Measurements from ENCODE around the gene TKT. TPM values are rescaled to one million over a fixed set of nuclear protein-coding genes. Genes with fewer than 3 reads are reported as not detected.

TKT gene
- total and polyA plus RNA-seq, 8 donors: 84.9 to 385 (median 140) TPM

DNA sequence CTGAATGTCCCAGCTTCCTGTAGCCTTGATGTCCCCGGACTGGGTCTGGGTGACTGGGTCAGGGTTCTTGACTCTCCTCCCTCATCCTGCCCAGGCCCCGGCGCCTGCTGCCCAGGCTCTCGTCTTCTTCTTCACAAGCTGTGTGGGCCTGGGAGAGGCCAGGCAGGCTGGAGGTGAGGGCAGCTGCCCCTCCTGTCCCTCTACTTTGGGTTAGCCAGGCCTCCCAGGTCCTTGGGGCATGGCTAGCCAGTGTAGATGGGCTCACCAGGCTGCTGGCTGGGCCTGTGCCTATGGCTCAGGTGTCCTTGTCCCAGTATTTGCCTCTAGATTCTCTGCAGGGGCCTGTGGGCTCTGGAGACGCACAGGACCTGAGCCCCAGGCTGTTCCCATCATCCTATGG is 31.8 kb downstream of the TKT start:
- Histone ChIP-seq H3K4me3 (no peak overlapping the region), H3K4me1 (peaks cover 0 to 5% (median 0%) of the 10 kb centered on the region in 4 donors), H3K27ac (no peak overlapping the region), H3K27me3 (no peaks in the 10 kb centered on the region), H3K36me3 (peaks cover 57 to 71% (median 67%) of the 10 kb centered on the region in 4 donors), H3K9me3 (no peaks in the 10 kb centered on the region)
- DNase-seq: no peak
- intact Hi-C loops (cut with DNase I; ENCODE audit: low total_unique reads): no loop called here
- 84 to 100% (median 88%) methylated on average over 3 to 5 of the region's 5 CpGs for WGBS, 5 donors
- TF ChIP-seq EP300 (IDR thresholded peaks at IDR 0.05) (no peak), POLR2A (IDR thresholded peaks at IDR 0.05) (no peak), POLR2AphosphoS5 (IDR thresholded peaks at IDR 0.05) (no peak)
- TF ChIP-seq, protein P1, sequence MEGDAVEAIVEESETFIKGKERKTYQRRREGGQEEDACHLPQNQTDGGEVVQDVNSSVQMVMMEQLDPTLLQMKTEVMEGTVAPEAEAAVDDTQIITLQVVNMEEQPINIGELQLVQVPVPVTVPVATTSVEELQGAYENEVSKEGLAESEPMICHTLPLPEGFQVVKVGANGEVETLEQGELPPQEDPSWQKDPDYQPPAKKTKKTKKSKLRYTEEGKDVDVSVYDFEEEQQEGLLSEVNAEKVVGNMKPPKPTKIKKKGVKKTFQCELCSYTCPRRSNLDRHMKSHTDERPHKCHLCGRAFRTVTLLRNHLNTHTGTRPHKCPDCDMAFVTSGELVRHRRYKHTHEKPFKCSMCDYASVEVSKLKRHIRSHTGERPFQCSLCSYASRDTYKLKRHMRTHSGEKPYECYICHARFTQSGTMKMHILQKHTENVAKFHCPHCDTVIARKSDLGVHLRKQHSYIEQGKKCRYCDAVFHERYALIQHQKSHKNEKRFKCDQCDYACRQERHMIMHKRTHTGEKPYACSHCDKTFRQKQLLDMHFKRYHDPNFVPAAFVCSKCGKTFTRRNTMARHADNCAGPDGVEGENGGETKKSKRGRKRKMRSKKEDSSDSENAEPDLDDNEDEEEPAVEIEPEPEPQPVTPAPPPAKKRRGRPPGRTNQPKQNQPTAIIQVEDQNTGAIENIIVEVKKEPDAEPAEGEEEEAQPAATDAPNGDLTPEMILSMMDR (IDR thresholded peaks at IDR 0.05): no peak

GRCh38 chr3:53223541-53223966 is 32.3 kb downstream of the TKT start:
- intact Hi-C loops (cut with DNase I; ENCODE audit: low total_unique reads): no loop called here
- TF ChIP-seq POLR2AphosphoS5 (IDR thresholded peaks at IDR 0.05) (no peak), POLR2A (IDR thresholded peaks at IDR 0.05) (no peak), EP300 (IDR thresholded peaks at IDR 0.05) (no peak)
- no peaks in the 10 kb centered on the region for H3K9me3 ChIP-seq
- H3K27me3 ChIP-seq: no peaks in the 10 kb centered on the region
- no peak overlapping the region for H3K4me3 ChIP-seq
- no peak overlapping the region for H3K27ac ChIP-seq
- peaks cover 52 to 66% (median 62%) of the 10 kb centered on the region in 4 donors for H3K36me3 ChIP-seq
- H3K4me1 ChIP-seq: peaks cover 0 to 5% (median 0%) of the 10 kb centered on the region in 4 donors
- 86 to 94% (median 89%) methylated on average over 7 to 9 of the region's 9 CpGs for WGBS, 5 donors
- no peak for DNase-seq

GRCh38 chr3:53223025-53223424 is 32.8 kb downstream of the TKT start:
- no peaks in the 10 kb centered on the region for H3K9me3 ChIP-seq
- H3K36me3 ChIP-seq: peaks cover 47 to 61% (median 57%) of the 10 kb centered on the region in 4 donors
- DNase-seq: no peak
- peaks cover 0 to 5% (median 0%) of the 10 kb centered on the region in 4 donors for H3K4me1 ChIP-seq
- no peak overlapping the region for H3K4me3 ChIP-seq
- no peaks in the 10 kb centered on the region for H3K27me3 ChIP-seq
- TF ChIP-seq, protein P1 (IDR thresholded peaks at IDR 0.05): no peak
- TF ChIP-seq EP300 (IDR thresholded peaks at IDR 0.05) (no peak), POLR2AphosphoS5 (IDR thresholded peaks at IDR 0.05) (no peak), POLR2A (IDR thresholded peaks at IDR 0.05) (no peak)
- no peak overlapping the region for H3K27ac ChIP-seq
- intact Hi-C loops (cut with DNase I; ENCODE audit: low total_unique reads): no loop called here
- WGBS, 5 donors: 62 to 79% (median 76%) methylated on average over 7 of the region's 7 CpGs

DNA sequence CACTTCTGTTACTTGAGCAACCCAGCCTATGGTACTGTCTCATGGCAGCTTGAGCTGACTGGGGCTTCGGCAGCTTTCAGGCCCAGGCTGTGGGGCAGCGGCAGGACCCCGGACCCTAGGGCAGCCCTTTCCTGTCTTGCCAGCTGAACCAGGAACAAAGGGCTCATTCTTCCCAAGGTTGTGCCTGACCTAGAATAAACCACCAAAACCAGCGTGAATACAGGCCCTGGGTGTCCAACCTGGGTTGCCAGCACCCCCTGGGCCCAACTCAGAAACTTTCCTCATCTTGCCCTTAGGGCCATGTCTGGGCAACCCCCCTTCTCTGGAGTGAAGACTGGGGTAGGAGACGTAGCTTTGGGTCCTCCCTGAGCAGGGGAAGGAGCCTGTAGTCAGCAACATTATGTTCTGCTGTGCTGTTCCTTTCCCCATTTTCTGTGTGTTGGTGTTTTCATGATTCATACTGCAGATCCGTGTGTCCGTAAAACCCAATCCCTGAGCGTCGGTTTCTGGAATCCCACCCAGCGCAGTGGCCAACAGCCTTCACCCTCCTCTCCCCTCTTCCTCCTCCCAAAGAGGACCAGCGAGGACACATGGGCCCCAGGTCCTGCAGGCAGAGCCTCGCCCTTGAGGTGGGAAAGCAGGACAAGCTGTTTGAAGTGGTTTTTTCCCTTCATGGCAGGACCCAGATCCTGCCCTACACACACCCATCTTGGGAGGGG is 33.5 kb downstream of the TKT start:
- no peaks in the 10 kb centered on the region for H3K27me3 ChIP-seq
- H3K9me3 ChIP-seq: no peaks in the 10 kb centered on the region
- intact Hi-C loops (cut with DNase I; ENCODE audit: low total_unique reads): no loop called here
- DNase-seq: no peak
- H3K36me3 ChIP-seq: peaks cover 40 to 54% (median 50%) of the 10 kb centered on the region in 4 donors
- WGBS, 5 donors: 84 to 89% (median 85%) methylated on average over 12 of the region's 12 CpGs
- peaks cover 0 to 5% (median 0%) of the 10 kb centered on the region in 4 donors for H3K4me1 ChIP-seq
- no peak for TF ChIP-seq POLR2AphosphoS5 (IDR thresholded peaks at IDR 0.05)
- no peak overlapping the region for H3K27ac ChIP-seq
- no peak overlapping the region for H3K4me3 ChIP-seq

DNA sequence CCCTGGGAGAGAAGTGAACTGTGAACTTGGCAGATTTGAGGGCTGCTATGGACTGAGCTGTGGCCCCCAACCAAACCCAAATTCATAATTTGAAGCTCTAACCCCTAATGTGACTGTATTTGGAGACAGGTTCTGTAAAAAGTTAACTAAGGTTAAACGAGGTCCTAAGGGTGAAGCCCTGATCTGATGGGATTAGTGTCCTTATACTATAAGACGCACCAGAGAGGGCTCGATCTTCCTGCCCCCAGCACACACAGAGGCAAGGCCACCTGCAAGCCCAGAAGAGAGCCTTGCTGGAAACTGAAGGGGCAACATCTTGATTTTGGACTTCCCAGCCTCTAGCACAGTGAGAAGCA is 34.0 kb downstream of the TKT start:
- intact Hi-C loops (cut with DNase I; ENCODE audit: low total_unique reads): no loop called here
- no peaks in the 10 kb centered on the region for H3K27me3 ChIP-seq
- no peak overlapping the region for H3K27ac ChIP-seq
- TF ChIP-seq, protein P1 (IDR thresholded peaks at IDR 0.05): no peak
- TF ChIP-seq POLR2A (IDR thresholded peaks at IDR 0.05) (no peak), POLR2AphosphoS5 (IDR thresholded peaks at IDR 0.05) (no peak), EP300 (IDR thresholded peaks at IDR 0.05) (no peak)
- 81 to 93% (median 88%) methylated on average over 2 to 3 of the region's 3 CpGs for WGBS, 5 donors
- no peak overlapping the region for H3K4me3 ChIP-seq
- DNase-seq: no peak
- H3K9me3 ChIP-seq: no peaks in the 10 kb centered on the region
- H3K4me1 ChIP-seq: peaks cover 0 to 5% (median 0%) of the 10 kb centered on the region in 4 donors
- peaks cover 34 to 48% (median 44%) of the 10 kb centered on the region in 4 donors for H3K36me3 ChIP-seq

Measured in stomach (tissue), 9 donors.